Kidney (tissue), 14 donors: Measurements from ENCODE around the gene APBB2. TPM values are rescaled to one million over a fixed set of nuclear protein-coding genes. Genes with fewer than 3 reads are reported as not detected.

Source experiments
- DNase-seq, 5 donors: peaks; one replicate each; pipeline ENCODE4 v3.0.0-alpha.2; 2013 to 2020
- FAIRE-seq: peaks from 2 replicates; lab custom pipeline; 2012; peaks lifted over from hg19 to GRCh38; lab: Jason Lieb, UNC
- H3K27ac ChIP-seq, 2 donors: one replicate each; pipeline ENCODE4 v1.7.0; 2013; ENCODE audit warnings: low read depth in 2 of 2, low read length in 2 of 2, inconsistent platforms in 1 of 2
- H3K27me3 ChIP-seq: one replicate; pipeline ENCODE4 v1.7.1; 2013; ENCODE audit warnings: low read length, inconsistent platforms; ENCODE audit not compliant: control insufficient read depth, insufficient read depth
- H3K36me3 ChIP-seq, 3 donors: one replicate each; pipeline versions ENCODE4 v1.7.0 to v1.7.1; 2013; ENCODE audit warnings: low read length in 3 of 3, control low read depth in 1 of 3, inconsistent platforms in 1 of 3; ENCODE audit not compliant: insufficient read depth in 3 of 3, control insufficient read depth in 2 of 3
- H3K4me1 ChIP-seq, 3 donors: one replicate each; pipeline versions ENCODE4 v1.7.0 to v1.7.1; 2013; ENCODE audit warnings: low read length in 3 of 3, inconsistent platforms in 1 of 3, low read depth in 1 of 3; ENCODE audit not compliant: control insufficient read depth in 2 of 3, insufficient read depth in 2 of 3
- H3K4me3 ChIP-seq, 3 donors: one replicate each; pipeline versions ENCODE4 v1.7.0 to v1.8.1; 2013; ENCODE audit warnings: low read length in 3 of 3, control low read depth in 1 of 3, inconsistent platforms in 1 of 3
- H3K9ac ChIP-seq, 3 donors: one replicate each; pipeline versions ENCODE4 v1.7.0 to v1.7.1; 2013; ENCODE audit warnings: low read length in 3 of 3, control low read depth in 1 of 3, inconsistent platforms in 1 of 3
- H3K9me3 ChIP-seq, 3 donors: one replicate each; pipeline versions ENCODE4 v1.7.0 to v1.7.1; 2013; ENCODE audit warnings: low read length in 3 of 3, control low read depth in 1 of 3, inconsistent platforms in 1 of 3; ENCODE audit not compliant: control insufficient read depth in 2 of 3, insufficient read depth in 1 of 3
- CTCF ChIP-seq: IDR thresholded peaks from 3 replicates; pipeline ENCODE4 v1.5.1; 2012; ENCODE audit warnings: mild to moderate bottlenecking, moderate library complexity, borderline replicate concordance; ENCODE audit not compliant: insufficient read depth; ENCODE audit errors: extremely low read depth
- intact Hi-C: fragments of 100-400 bp; cut with DNase I; formaldehyde crosslinking; loops from one replicate; pipeline ENCODE4 v1.11.1; 2022
- polyA plus RNA-seq: library from polyadenylated mRNA; stranded (reverse); fragments of 350-450 nt; fragmentation: Illumina TruSeq; extraction: RNeasy Lipid Tissue Mini Kit (QIAGEN cat#74804); gene quantifications from one replicate; pipeline ENCODE4 v1.2.3, GENCODE V29; 2014; ENCODE audit warnings: low read depth, low replicate concordance; ENCODE audit not compliant: insufficient read depth
- total RNA-seq: library from RNA; stranded (reverse); fragmentation: NEBNext Ultra II Directional; extraction: Animal tissue kit (Norgen Biotek cat#: 25700); gene quantifications from one replicate; pipeline ENCODE4 v1.2.1, GENCODE V29; 2021
- donor health status: control.
- donor health status: control.
- donor health status: control.
- donor health status: control.
- donor health status: control.
- donor health status: DM: yes; HTN: yes; CAD: no.
- donor health status: Normal renal cell carcinoma (clear cell type).

The APBB2 gene
- total and polyA plus RNA-seq, 2 donors from 2014 or later: 13.4 to 65.6 TPM

- Histone ChIP-seq H3K9ac (no peak overlapping the region), H3K27ac (no peak overlapping the region), H3K4me3 (no peak overlapping the region), H3K36me3 (peaks cover 0 to 11% (median 8%) of the 10 kb centered on the region in 3 donors), H3K4me1 (no peaks in the 10 kb centered on the region), H3K27me3 (no peaks in the 10 kb centered on the region), H3K9me3 (no peaks in the 10 kb centered on the region)
- DNase-seq: no peak
- intact Hi-C loops: no loop called here
- no peak for TF ChIP-seq CTCF
- no peak for FAIRE-seq
These were observed 381.1 kb downstream of the APBB2 start for GRCh38 chr4:40833212-40833611.

- intact Hi-C loops: no loop called here
- no peak for DNase-seq
- no peak overlapping the region for H3K4me3 ChIP-seq
- TF ChIP-seq CTCF: no peak
- H3K9me3 ChIP-seq: no peaks in the 10 kb centered on the region
- FAIRE-seq: no peak
- no peaks in the 10 kb centered on the region for H3K4me1 ChIP-seq
- peaks cover 0 to 11% (median 8%) of the 10 kb centered on the region in 3 donors for H3K36me3 ChIP-seq
- H3K27me3 ChIP-seq: no peaks in the 10 kb centered on the region
- H3K27ac ChIP-seq: no peak overlapping the region
- no peak overlapping the region for H3K9ac ChIP-seq
These were observed 382.2 kb downstream of the APBB2 start for GRCh38 chr4:40832175-40832574.

- Histone ChIP-seq H3K9ac (no peak overlapping the region), H3K4me1 (no peaks in the 10 kb centered on the region), H3K27me3 (no peaks in the 10 kb centered on the region), H3K4me3 (no peak overlapping the region), H3K27ac (no peak overlapping the region), H3K9me3 (no peaks in the 10 kb centered on the region), H3K36me3 (peaks cover 0 to 11% (median 10%) of the 10 kb centered on the region in 3 donors)
- no peak for FAIRE-seq
- DNase-seq: no peak
- intact Hi-C loops: no loop called here
- TF ChIP-seq CTCF: no peak
These were observed 383.0 kb downstream of the APBB2 start for GRCh38 chr4:40831146-40831907.

GRCh38 chr4:40829586-40829985, 384.8 kb downstream of the APBB2 start:
- Histone ChIP-seq H3K36me3 (peaks cover 0 to 16% (median 12%) of the 10 kb centered on the region in 3 donors), H3K27ac (no peak overlapping the region), H3K9me3 (no peaks in the 10 kb centered on the region), H3K4me3 (no peak overlapping the region), H3K4me1 (no peaks in the 10 kb centered on the region), H3K27me3 (no peaks in the 10 kb centered on the region), H3K9ac (no peak overlapping the region)
- no peak for DNase-seq
- FAIRE-seq: no peak
- intact Hi-C loops: no loop called here
- no peak for TF ChIP-seq CTCF
